Esophagus muscularis mucosa (tissue), 3 donors: ENCODE results near the gene ARAP3.

ENCODE experiments used
- CTCF ChIP-seq, 3 experiments: fragments of 200-600 bp in 2 of 3; fragments of 450-650 bp in 1 of 3; sonication (generic) in 2 of 3; IDR thresholded peaks; one replicate each; pipeline ENCODE4 v1.5.1; 2017 to 2019; ENCODE audit warnings: antibody characterized with exemption in 3 of 3, mild to moderate bottlenecking in 2 of 3, moderate library complexity in 1 of 3
- POLR2A ChIP-seq: fragments of 450-650 bp; IDR thresholded peaks from one replicate; pipeline ENCODE4 v1.6.1; 2017; ENCODE audit warnings: antibody characterized with exemption, moderate library complexity, mild to moderate bottlenecking, low read depth
- POLR2AphosphoS5 ChIP-seq, 2 donors: sonication (generic); formaldehyde crosslinking; IDR thresholded peaks; one replicate each; pipeline ENCODE4 v1.6.1; 2017; ENCODE audit warnings: antibody characterized with exemption in 2 of 2

- no peak for TF ChIP-seq CTCF (IDR thresholded peaks at IDR 0.05)
- TF ChIP-seq POLR2A: no peak
- TF ChIP-seq POLR2AphosphoS5 (IDR thresholded peaks at IDR 0.05): no peak
Measured at GRCh38 chr5:141628175-141628788, 53.7 kb downstream of the ARAP3 start.
